SK-N-SH (cell line): ENCODE results near the gene NADSYN1. TPM values are rescaled to one million over a fixed set of nuclear protein-coding genes. Genes with fewer than 3 reads are reported as not detected.

Experiments
- CTCF ChIA-PET: fragments of 300-600, 350-600 bp; formaldehyde crosslinking; extraction: SDS; loops from one replicate; lab custom pipeline; 2021; lab: Yijun Ruan, JAX
- POLR2A ChIA-PET: fragments of 350-600 bp; sonication (Branson Sonifier 250); formaldehyde crosslinking; extraction: SDS; loops from one replicate; lab custom pipeline; 2020; ENCODE audit warnings: antibody characterized with exemption, inconsistent platforms; lab: Yijun Ruan, JAX
- DNase-seq: peaks from one replicate; pipeline ENCODE4 v3.0.0; 2012
- H2AFZ ChIP-seq: fragments of 200-600 bp; sonication (generic); 2 replicates; pipeline ENCODE4 v1.8.1; 2016; ENCODE audit warnings: antibody characterized with exemption, mild to moderate bottlenecking, low read depth
- H3F3A ChIP-seq: fragments of 200-600 bp; sonication (generic); replicated peaks from 2 replicates; pipeline ENCODE3; 2016; ENCODE audit warnings: antibody characterized with exemption, mild to moderate bottlenecking; ENCODE audit not compliant: insufficient read depth
- H3K27ac ChIP-seq, 2 experiments: fragments of 200-500 bp in 1 of 2; fragments of 200-600 bp in 1 of 2; sonication (Bioruptor generic) in 1 of 2; sonication (generic), shearing (Covaris generic) in 1 of 2; 2 replicates each; pipeline versions ENCODE4 v1.5.1 to v1.6.1; 2014 to 2016; ENCODE audit warnings: low read depth in 2 of 2, inconsistent platforms in 1 of 2, low read length in 1 of 2, mild to moderate bottlenecking in 1 of 2, mixed read lengths in 1 of 2
- H3K27me3 ChIP-seq: fragments of 200-600 bp; sonication (generic), shearing (Covaris generic); 2 replicates; pipeline ENCODE4 v1.6.1; 2016; ENCODE audit warnings: mixed run types; ENCODE audit not compliant: insufficient read depth
- H3K36me3 ChIP-seq, 2 experiments: fragments of 200-500 bp in 1 of 2; fragments of 200-600 bp in 1 of 2; sonication (Bioruptor generic) in 1 of 2; sonication (generic) in 1 of 2; replicated peaks in 1 of 2; 2 replicates each; pipeline versions ENCODE3 to v1.5.1; 2014 to 2016; ENCODE audit warnings: low read length in 1 of 2, mild to moderate bottlenecking in 1 of 2; ENCODE audit not compliant: insufficient read depth in 2 of 2, control insufficient read depth in 1 of 2
- H3K4me1 ChIP-seq, 2 experiments: fragments of 200-500 bp in 1 of 2; fragments of 200-600 bp in 1 of 2; sonication (Bioruptor generic) in 1 of 2; sonication (generic), shearing (Covaris generic) in 1 of 2; 2 replicates each; pipeline versions ENCODE4 v1.5.1 to v1.6.1; 2014 to 2016; ENCODE audit warnings: low read depth in 1 of 2, low read length in 1 of 2, mixed run types in 1 of 2; ENCODE audit not compliant: insufficient read depth in 2 of 2, control insufficient read depth in 1 of 2
- H3K4me2 ChIP-seq: fragments of 200-600 bp; sonication (generic), shearing (Covaris generic); 2 replicates; pipeline ENCODE4 v1.6.1; 2017; ENCODE audit warnings: mixed run types
- H3K4me3 ChIP-seq, 2 experiments: fragments of 200-500 bp in 1 of 2; fragments of 200-600 bp in 1 of 2; sonication (Bioruptor generic) in 1 of 2; sonication (generic), shearing (Covaris generic) in 1 of 2; 2 replicates each; pipeline versions ENCODE4 v1.5.1 to v1.8.1; 2014 to 2016; ENCODE audit warnings: low read depth in 2 of 2, inconsistent platforms in 1 of 2, low read length in 1 of 2, mild to moderate bottlenecking in 1 of 2, mixed read lengths in 1 of 2, moderate library complexity in 1 of 2
- H3K79me2 ChIP-seq: fragments of 200-600 bp; sonication (generic); 2 replicates; pipeline ENCODE4 v1.8.1; 2017; ENCODE audit warnings: mild to moderate bottlenecking; ENCODE audit not compliant: insufficient read depth
- H3K9ac ChIP-seq: fragments of 200-600 bp; sonication (generic); 2 replicates; pipeline ENCODE4 v1.6.1; 2017; ENCODE audit warnings: mixed run types
- H3K9me2 ChIP-seq: fragments of 200-600 bp; sonication (generic); 2 replicates; pipeline ENCODE4 v1.6.1; 2017; ENCODE audit warnings: mixed run types
- H3K9me3 ChIP-seq: fragments of 200-600 bp; sonication (generic); 2 replicates; pipeline ENCODE4 v1.6.1; 2017; ENCODE audit warnings: mixed run types, mild to moderate bottlenecking, moderate library complexity
- H4K20me1 ChIP-seq: fragments of 200-600 bp; sonication (generic); 2 replicates; pipeline ENCODE4 v1.6.1; 2017; ENCODE audit warnings: mild to moderate bottlenecking, mixed run types; ENCODE audit not compliant: insufficient read depth
- CHD2 ChIP-seq: fragments of 150-350 bp; IDR thresholded peaks from 2 replicates; pipeline ENCODE4 v1.6.1; 2018; ENCODE audit warnings: low read length; ENCODE audit not compliant: partially characterized antibody
- FOSL2 ChIP-seq: IDR thresholded peaks from 2 replicates; pipeline ENCODE4 v1.4.0; 2012; ENCODE audit warnings: low read depth, mild to moderate bottlenecking, moderate library complexity, borderline replicate concordance
- FOXJ3 ChIP-seq: sonication (generic); formaldehyde crosslinking; IDR thresholded peaks from 2 replicates; pipeline ENCODE4 v1.5.1; 2020; ENCODE audit warnings: mild to moderate bottlenecking, missing genetic modification reagents
- FOXM1 ChIP-seq: IDR thresholded peaks from 2 replicates; pipeline ENCODE4 v1.4.0; 2012; ENCODE audit warnings: low read depth, mild to moderate bottlenecking
- GATA2 ChIP-seq: sonication (generic); formaldehyde crosslinking; IDR thresholded peaks from 2 replicates; pipeline ENCODE4 v1.5.0; 2020; ENCODE audit warnings: mild to moderate bottlenecking, missing genetic modification reagents
- JUND ChIP-seq: IDR thresholded peaks from 2 replicates; pipeline ENCODE4 v1.4.0; 2012
- NFIC ChIP-seq: IDR thresholded peaks from 2 replicates; pipeline ENCODE4 v1.4.0; 2012; ENCODE audit warnings: borderline replicate concordance
- RCOR1 ChIP-seq: fragments of 150-350 bp; IDR thresholded peaks from 2 replicates; pipeline ENCODE4 v1.6.1; 2017; ENCODE audit warnings: antibody characterized with exemption, low read length
- REST ChIP-seq: IDR thresholded peaks from 2 replicates; pipeline ENCODE4 v1.6.1; 2012; ENCODE audit warnings: mild to moderate bottlenecking, low read depth, low read length, moderate library complexity
- RFX5 ChIP-seq: IDR thresholded peaks from 2 replicates; pipeline ENCODE4 v1.6.1; 2012; ENCODE audit warnings: mild to moderate bottlenecking, improper control_type of control experiment, low read length
- TEAD4 ChIP-seq: IDR thresholded peaks from 2 replicates; pipeline ENCODE4 v1.4.0; 2012; ENCODE audit warnings: mild to moderate bottlenecking, borderline replicate concordance; ENCODE audit not compliant: insufficient read depth
- USF2 ChIP-seq: fragments of 150-350 bp; IDR thresholded peaks from 2 replicates; pipeline ENCODE4 v1.6.1; 2017; ENCODE audit warnings: antibody characterized with exemption, low read length, low read depth, borderline replicate concordance
- ZBTB33 ChIP-seq: IDR thresholded peaks from 2 replicates; pipeline ENCODE4 v1.4.0; 2012; ENCODE audit warnings: low read depth, borderline replicate concordance
- WGBS: methylation state at CpG from one replicate; pipeline ENCODE4 v1.1.6; 2017; ENCODE audit warnings: low lambda C conversion rate; 5-methylcytosine and 5-hydroxymethylcytosine counted together
- polyA plus RNA-seq, 3 experiments: library from polyadenylated mRNA; depleted of rRNA; stranded (reverse); fragments of >200 nt; gene quantifications; 2 replicates each; pipeline ENCODE4 v1.2.3, GENCODE V29; 2012

Gene NADSYN1
- polyA plus RNA-seq, 1 of the 3 experiments (the other 2 are of a cell fraction) = 62.5 TPM

- whole genome bisulfite sequencing = 64% methylated on average over 10 of the region's 10 CpGs
- Histone ChIP-seq H3K4me2 (no peak overlapping the region), H4K20me1 (no peaks in the 10 kb centered on the region), H3K9ac (no peak overlapping the region), H3K9me3 (no peaks in the 10 kb centered on the region), H3K79me2 (no peaks in the 10 kb centered on the region), H3F3A (no peaks in the 10 kb centered on the region), H3K27me3 (no peaks in the 10 kb centered on the region), H2AFZ (no peak overlapping the region), H3K27ac (peak overlapping the region in 1 of 2 experiments; percentile 77; a peak in 2 of 4 replicates), H3K4me1 (peaks cover 0 to 47% of the 10 kb centered on the region in 2 experiments; a peak in 2 of 4 replicates), H3K4me3 (no peak overlapping the region), H3K9me2 (no peaks in the 10 kb centered on the region), H3K36me3 (peaks cover 5 to 17% of the 10 kb centered on the region in 2 experiments)
- ChIA-PET CTCF (interaction anchor here (0.6 to 1.0 kb wide), 3 partner anchors 15 to 757 kb away, joined by 3 read pairs; partner anchors contain the start of gene NADSYN1), POLR2A (no interaction called here)
- no peak for DNase-seq
- TF ChIP-seq JUND = no peak
- TF ChIP-seq TEAD4 = no peak
- no peak for TF ChIP-seq NFIC
- TF ChIP-seq CHD2 = no peak
- TF ChIP-seq RFX5 = no peak
- no peak for TF ChIP-seq RCOR1
- no peak for TF ChIP-seq FOXM1
- no peak for TF ChIP-seq ZBTB33
- no peak for TF ChIP-seq REST
- no peak for TF ChIP-seq FOXJ3 (CRISPR knock-in tag)
- no peak for TF ChIP-seq FOSL2
- TF ChIP-seq GATA2 = no peak
- TF ChIP-seq, all 33 proteins: peak for 0
Observed at GRCh38 chr11:71504531-71504930, 51.5 kb downstream of the NADSYN1 start.

- Histone ChIP-seq H3K4me3 (no peak overlapping the region), H3K27ac (peak overlapping the region in 1 of 2 experiments; percentile 77; a peak in 2 of 4 replicates), H3K9me3 (no peaks in the 10 kb centered on the region), H3K9ac (no peak overlapping the region), H3K9me2 (no peaks in the 10 kb centered on the region), H2AFZ (no peak overlapping the region), H3K36me3 (peaks cover 0 to 13% of the 10 kb centered on the region in 2 experiments), H3F3A (no peaks in the 10 kb centered on the region), H4K20me1 (no peaks in the 10 kb centered on the region), H3K79me2 (no peaks in the 10 kb centered on the region), H3K4me1 (peaks cover 0 to 42% of the 10 kb centered on the region in 2 experiments; a peak in 2 of 4 replicates), H3K4me2 (no peak overlapping the region), H3K27me3 (no peaks in the 10 kb centered on the region)
- DNase-seq = peak; percentile 56
- POLR2A ChIA-PET = no interaction called here
- CTCF ChIA-PET = interaction anchor here (0.6 to 2.6 kb wide), 3 partner anchors 15 to 58 kb away, joined by 3 to 8 read pairs (median 3); partner anchors contain the start of gene NADSYN1
- 0 out of 2 replicates have a peak, but pooled peaks have one; percentile 4 for TF ChIP-seq RCOR1
- TF ChIP-seq CHD2 = peak; percentile 33
- TF ChIP-seq USF2 = no peak
- WGBS = 36% methylated on average over 2 of the region's 2 CpGs
Observed at GRCh38 chr11:71505001-71505400, 52.0 kb downstream of the NADSYN1 start.
